SK-N-SH treated with all-trans-retinoic acid at 6 μM for 48 hours (cell line): Measurements from ENCODE around the gene ADCK1.
A peak's percentile ranks its signal among the peaks of the same experiment; 100 is the strongest.

Experiments used
- ATAC-seq: fragments of 200-7000 bp; cut with Tn5 transposase; 3 replicates; pipeline ENCODE4 v1.9.1; 2020; ENCODE audit warnings: mild to moderate bottlenecking, moderate library complexity
- ARNTL ChIP-seq: fragments of 450-650 bp; formaldehyde crosslinking; IDR thresholded peaks from 2 replicates; pipeline ENCODE4 v1.5.0; 2020; ENCODE audit warnings: low read depth, mild to moderate bottlenecking, moderate library complexity, borderline replicate concordance
- BACH2 ChIP-seq: fragments of 250-450 bp; sonication (Bioruptor Pico); IDR thresholded peaks from 2 replicates; pipeline ENCODE4 v1.9.0; 2021; ENCODE audit warnings: mild to moderate bottlenecking, borderline replicate concordance
- CSDC2 ChIP-seq: fragments of 250-450 bp; sonication (Bioruptor Pico); IDR thresholded peaks from 2 replicates; pipeline ENCODE4 v1.5.0; 2020; ENCODE audit warnings: mild to moderate bottlenecking, moderate library complexity
- ESRRG ChIP-seq: fragments of 250-450 bp; sonication (Bioruptor Pico); IDR thresholded peaks from 2 replicates; pipeline ENCODE4 v1.6.1; 2021; ENCODE audit warnings: mild to moderate bottlenecking
- ISL1 ChIP-seq: fragments of 250-450 bp; sonication (Bioruptor Pico); IDR thresholded peaks from 2 replicates; pipeline ENCODE4 v2.1.2; 2022; ENCODE audit warnings: mild to moderate bottlenecking, moderate library complexity
- OSR1 ChIP-seq: fragments of 250-450 bp; sonication (Bioruptor Pico); IDR thresholded peaks from 2 replicates; pipeline ENCODE4 v1.8.0; 2022; ENCODE audit warnings: moderate library complexity, mild to moderate bottlenecking, inconsistent platforms
- PPARA ChIP-seq: fragments of 250-450 bp; sonication (Bioruptor Pico); IDR thresholded peaks from 2 replicates; pipeline ENCODE4 v1.5.0; 2020; ENCODE audit warnings: mild to moderate bottlenecking, borderline replicate concordance
- RARB ChIP-seq: fragments of 250-450 bp; sonication (Bioruptor Pico); IDR thresholded peaks from 2 replicates; pipeline ENCODE4 v1.8.0; 2021; ENCODE audit warnings: mild to moderate bottlenecking, moderate library complexity
- SNAI2 ChIP-seq: fragments of 250-450 bp; sonication (Bioruptor Pico); IDR thresholded peaks from 2 replicates; pipeline ENCODE4 v1.5.0; 2020; ENCODE audit warnings: mild to moderate bottlenecking, moderate library complexity
- TCF4 ChIP-seq: fragments of 250-450 bp; sonication (Bioruptor Pico); IDR thresholded peaks from 2 replicates; pipeline ENCODE4 v1.8.0; 2021; ENCODE audit warnings: mild to moderate bottlenecking, moderate library complexity, borderline replicate concordance
- TOX ChIP-seq: fragments of 250-450 bp; sonication (Bioruptor Pico); IDR thresholded peaks from 2 replicates; pipeline ENCODE4 v1.8.0; 2021; ENCODE audit warnings: mild to moderate bottlenecking, moderate library complexity, borderline replicate concordance
- ZC3H10 ChIP-seq: fragments of 250-450 bp; sonication (Bioruptor Pico); IDR thresholded peaks from 2 replicates; pipeline ENCODE4 v1.5.1; 2021; ENCODE audit warnings: mild to moderate bottlenecking, moderate library complexity
- ZFP3 ChIP-seq: fragments of 250-450 bp; sonication (Bioruptor Pico); IDR thresholded peaks from 2 replicates; pipeline ENCODE4 v1.5.0; 2020; ENCODE audit warnings: mild to moderate bottlenecking, moderate library complexity
- ZFP30 ChIP-seq: fragments of 450-650 bp; formaldehyde crosslinking; IDR thresholded peaks from 2 replicates; pipeline ENCODE4 v1.5.0; 2022; ENCODE audit warnings: mild to moderate bottlenecking, moderate library complexity
- ZNF565 ChIP-seq: fragments of 450-650 bp; formaldehyde crosslinking; conservative IDR thresholded peaks from 2 replicates; pipeline ENCODE4 v1.5.0; 2020; ENCODE audit warnings: low read depth, mild to moderate bottlenecking, moderate library complexity
- ZNF70 ChIP-seq: fragments of 450-650 bp; formaldehyde crosslinking; IDR thresholded peaks from 2 replicates; pipeline ENCODE4 v1.5.0; 2020; ENCODE audit warnings: mild to moderate bottlenecking, moderate library complexity
- ZNF8 ChIP-seq: fragments of 450-650 bp; formaldehyde crosslinking; IDR thresholded peaks from 2 replicates; pipeline ENCODE4 v1.5.0; 2020; ENCODE audit warnings: mild to moderate bottlenecking, moderate library complexity
- TF ChIP-seq, protein P1 (sequence below): fragments of 250-450 bp; sonication (Bioruptor Pico); IDR thresholded peaks from 2 replicates; pipeline ENCODE4 v1.5.1; 2021; ENCODE audit warnings: mild to moderate bottlenecking, moderate library complexity
- TF ChIP-seq, protein P2 (sequence below): fragments of 250-450 bp; sonication (Bioruptor Pico); IDR thresholded peaks from 2 replicates; pipeline ENCODE4 v1.5.1; 2020; ENCODE audit warnings: low read depth, mild to moderate bottlenecking, moderate library complexity
- TF ChIP-seq, protein P3 (sequence below): fragments of 250-450 bp; sonication (Bioruptor Pico); IDR thresholded peaks from 2 replicates; pipeline ENCODE4 v1.8.0; 2020; ENCODE audit warnings: mild to moderate bottlenecking, moderate library complexity, borderline replicate concordance
- TF ChIP-seq, protein P4 (sequence below): fragments of 250-450 bp; sonication (Bioruptor Pico); IDR thresholded peaks from 2 replicates; pipeline ENCODE4 v1.5.0; 2020; ENCODE audit warnings: mild to moderate bottlenecking, moderate library complexity

The ADCK1 gene

DNA sequence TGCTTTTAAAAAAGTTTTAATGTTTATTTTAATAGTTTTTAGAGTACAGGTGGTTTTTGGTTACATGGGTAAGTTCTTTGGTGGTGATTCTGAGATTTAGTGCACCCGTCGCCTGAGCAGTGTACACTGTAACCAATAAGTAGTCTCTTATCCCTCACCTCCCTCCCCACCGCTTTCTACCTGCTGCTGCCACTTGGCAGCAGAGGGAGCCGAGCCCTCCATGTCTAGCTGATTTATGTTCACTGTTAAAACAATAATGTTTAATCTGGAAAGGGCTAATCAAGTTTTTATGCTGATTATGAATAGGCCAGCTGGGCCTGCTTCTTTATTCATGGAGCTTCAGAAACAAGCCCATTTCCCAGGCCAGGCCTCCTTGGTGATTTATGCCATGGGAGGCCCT, 73.1 kb downstream of the ADCK1 start:
- ATAC-seq, result no peak
- TF ChIP-seq TCF4, result no peak
- TF ChIP-seq OSR1 (CRISPR knock-in tag), result no peak
- TF ChIP-seq CSDC2 (CRISPR knock-in tag), result no peak
- TF ChIP-seq ARNTL (CRISPR knock-in tag), result no peak
- no peak for TF ChIP-seq ZNF70 (CRISPR knock-in tag)

DNA sequence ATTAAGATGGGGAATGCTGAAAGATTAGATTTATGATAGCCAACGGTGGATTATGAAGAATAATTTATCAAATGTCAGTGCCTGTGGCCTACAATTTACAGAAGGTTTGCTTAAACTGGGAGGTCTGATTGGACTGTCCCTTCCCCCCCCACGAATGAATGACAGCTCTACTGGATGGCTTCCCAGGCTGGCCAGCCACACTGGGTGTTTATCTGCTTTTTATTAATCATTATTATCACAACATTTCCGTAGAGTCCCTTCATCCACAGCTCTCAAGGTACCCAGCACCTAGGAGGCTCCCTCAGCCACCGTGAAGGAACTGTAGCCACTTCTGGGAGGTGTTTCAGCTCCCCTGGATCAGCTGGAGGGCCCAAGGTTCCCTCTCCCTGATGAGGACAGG, 78.9 kb downstream of the ADCK1 start:
- no peak for TF ChIP-seq TOX (CRISPR knock-in tag)
- TF ChIP-seq ZFP3 (CRISPR knock-in tag), result no peak
- TF ChIP-seq, protein P1, sequence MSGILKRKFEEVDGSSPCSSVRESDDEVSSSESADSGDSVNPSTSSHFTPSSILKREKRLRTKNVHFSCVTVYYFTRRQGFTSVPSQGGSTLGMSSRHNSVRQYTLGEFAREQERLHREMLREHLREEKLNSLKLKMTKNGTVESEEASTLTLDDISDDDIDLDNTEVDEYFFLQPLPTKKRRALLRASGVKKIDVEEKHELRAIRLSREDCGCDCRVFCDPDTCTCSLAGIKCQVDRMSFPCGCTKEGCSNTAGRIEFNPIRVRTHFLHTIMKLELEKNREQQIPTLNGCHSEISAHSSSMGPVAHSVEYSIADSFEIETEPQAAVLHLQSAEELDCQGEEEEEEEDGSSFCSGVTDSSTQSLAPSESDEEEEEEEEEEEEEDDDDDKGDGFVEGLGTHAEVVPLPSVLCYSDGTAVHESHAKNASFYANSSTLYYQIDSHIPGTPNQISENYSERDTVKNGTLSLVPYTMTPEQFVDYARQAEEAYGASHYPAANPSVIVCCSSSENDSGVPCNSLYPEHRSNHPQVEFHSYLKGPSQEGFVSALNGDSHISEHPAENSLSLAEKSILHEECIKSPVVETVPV (CRISPR knock-in tag), result no peak
- no peak for TF ChIP-seq ZNF565 (CRISPR knock-in tag)
- no peak for TF ChIP-seq ZNF8 (CRISPR knock-in tag)
- TF ChIP-seq, protein P2, sequence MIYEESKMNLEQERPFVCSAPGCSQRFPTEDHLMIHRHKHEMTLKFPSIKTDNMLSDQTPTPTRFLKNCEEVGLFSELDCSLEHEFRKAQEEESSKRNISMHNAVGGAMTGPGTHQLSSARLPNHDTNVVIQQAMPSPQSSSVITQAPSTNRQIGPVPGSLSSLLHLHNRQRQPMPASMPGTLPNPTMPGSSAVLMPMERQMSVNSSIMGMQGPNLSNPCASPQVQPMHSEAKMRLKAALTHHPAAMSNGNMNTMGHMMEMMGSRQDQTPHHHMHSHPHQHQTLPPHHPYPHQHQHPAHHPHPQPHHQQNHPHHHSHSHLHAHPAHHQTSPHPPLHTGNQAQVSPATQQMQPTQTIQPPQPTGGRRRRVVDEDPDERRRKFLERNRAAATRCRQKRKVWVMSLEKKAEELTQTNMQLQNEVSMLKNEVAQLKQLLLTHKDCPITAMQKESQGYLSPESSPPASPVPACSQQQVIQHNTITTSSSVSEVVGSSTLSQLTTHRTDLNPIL, result no peak
- TF ChIP-seq ISL1 (CRISPR knock-in tag), result no peak
- TF ChIP-seq ZNF70 (CRISPR knock-in tag), result no peak
- no peak for TF ChIP-seq PPARA (CRISPR knock-in tag)
- TF ChIP-seq, protein P3, sequence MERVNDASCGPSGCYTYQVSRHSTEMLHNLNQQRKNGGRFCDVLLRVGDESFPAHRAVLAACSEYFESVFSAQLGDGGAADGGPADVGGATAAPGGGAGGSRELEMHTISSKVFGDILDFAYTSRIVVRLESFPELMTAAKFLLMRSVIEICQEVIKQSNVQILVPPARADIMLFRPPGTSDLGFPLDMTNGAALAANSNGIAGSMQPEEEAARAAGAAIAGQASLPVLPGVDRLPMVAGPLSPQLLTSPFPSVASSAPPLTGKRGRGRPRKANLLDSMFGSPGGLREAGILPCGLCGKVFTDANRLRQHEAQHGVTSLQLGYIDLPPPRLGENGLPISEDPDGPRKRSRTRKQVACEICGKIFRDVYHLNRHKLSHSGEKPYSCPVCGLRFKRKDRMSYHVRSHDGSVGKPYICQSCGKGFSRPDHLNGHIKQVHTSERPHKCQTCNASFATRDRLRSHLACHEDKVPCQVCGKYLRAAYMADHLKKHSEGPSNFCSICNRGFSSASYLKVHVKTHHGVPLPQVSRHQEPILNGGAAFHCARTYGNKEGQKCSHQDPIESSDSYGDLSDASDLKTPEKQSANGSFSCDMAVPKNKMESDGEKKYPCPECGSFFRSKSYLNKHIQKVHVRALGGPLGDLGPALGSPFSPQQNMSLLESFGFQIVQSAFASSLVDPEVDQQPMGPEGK (CRISPR knock-in tag), result no peak
- no peak for TF ChIP-seq BACH2
- no peak for ATAC-seq

DNA sequence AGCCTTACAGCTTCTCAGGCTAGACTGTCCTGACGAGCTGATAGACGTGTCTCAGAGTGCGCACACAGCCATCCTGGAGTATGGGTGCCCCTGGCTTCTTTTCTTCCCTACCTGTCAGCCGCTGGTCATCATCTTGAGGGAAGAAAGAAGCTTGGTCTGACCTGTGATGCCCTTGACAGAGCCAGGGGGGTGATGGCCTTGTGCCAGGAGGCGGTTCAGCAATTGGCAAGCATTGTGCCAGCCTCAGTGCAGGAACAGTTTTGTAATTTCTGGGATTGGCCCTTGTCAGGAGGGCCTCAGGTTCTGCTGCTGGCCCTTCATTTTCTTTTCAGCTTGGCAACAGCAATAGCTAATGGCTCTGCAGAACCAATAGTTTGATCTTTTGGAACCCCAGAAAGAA, 80.1 kb downstream of the ADCK1 start:
- TF ChIP-seq ZNF565 (CRISPR knock-in tag), result no peak
- TF ChIP-seq RARB (CRISPR knock-in tag), result no peak
- TF ChIP-seq SNAI2, result no peak
- no peak for TF ChIP-seq ZNF70 (CRISPR knock-in tag)
- TF ChIP-seq ZFP30 (CRISPR knock-in tag), result no peak
- TF ChIP-seq ARNTL (CRISPR knock-in tag), result no peak
- no peak for TF ChIP-seq ZC3H10
- TF ChIP-seq, protein P4, sequence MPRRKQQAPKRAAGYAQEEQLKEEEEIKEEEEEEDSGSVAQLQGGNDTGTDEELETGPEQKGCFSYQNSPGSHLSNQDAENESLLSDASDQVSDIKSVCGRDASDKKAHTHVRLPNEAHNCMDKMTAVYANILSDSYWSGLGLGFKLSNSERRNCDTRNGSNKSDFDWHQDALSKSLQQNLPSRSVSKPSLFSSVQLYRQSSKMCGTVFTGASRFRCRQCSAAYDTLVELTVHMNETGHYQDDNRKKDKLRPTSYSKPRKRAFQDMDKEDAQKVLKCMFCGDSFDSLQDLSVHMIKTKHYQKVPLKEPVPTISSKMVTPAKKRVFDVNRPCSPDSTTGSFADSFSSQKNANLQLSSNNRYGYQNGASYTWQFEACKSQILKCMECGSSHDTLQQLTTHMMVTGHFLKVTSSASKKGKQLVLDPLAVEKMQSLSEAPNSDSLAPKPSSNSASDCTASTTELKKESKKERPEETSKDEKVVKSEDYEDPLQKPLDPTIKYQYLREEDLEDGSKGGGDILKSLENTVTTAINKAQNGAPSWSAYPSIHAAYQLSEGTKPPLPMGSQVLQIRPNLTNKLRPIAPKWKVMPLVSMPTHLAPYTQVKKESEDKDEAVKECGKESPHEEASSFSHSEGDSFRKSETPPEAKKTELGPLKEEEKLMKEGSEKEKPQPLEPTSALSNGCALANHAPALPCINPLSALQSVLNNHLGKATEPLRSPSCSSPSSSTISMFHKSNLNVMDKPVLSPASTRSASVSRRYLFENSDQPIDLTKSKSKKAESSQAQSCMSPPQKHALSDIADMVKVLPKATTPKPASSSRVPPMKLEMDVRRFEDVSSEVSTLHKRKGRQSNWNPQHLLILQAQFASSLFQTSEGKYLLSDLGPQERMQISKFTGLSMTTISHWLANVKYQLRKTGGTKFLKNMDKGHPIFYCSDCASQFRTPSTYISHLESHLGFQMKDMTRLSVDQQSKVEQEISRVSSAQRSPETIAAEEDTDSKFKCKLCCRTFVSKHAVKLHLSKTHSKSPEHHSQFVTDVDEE (CRISPR knock-in tag), result no peak
- TF ChIP-seq, protein P2, result no peak
- no peak for TF ChIP-seq ZFP3 (CRISPR knock-in tag)
- TF ChIP-seq TCF4, result no peak
- no peak for ATAC-seq

DNA sequence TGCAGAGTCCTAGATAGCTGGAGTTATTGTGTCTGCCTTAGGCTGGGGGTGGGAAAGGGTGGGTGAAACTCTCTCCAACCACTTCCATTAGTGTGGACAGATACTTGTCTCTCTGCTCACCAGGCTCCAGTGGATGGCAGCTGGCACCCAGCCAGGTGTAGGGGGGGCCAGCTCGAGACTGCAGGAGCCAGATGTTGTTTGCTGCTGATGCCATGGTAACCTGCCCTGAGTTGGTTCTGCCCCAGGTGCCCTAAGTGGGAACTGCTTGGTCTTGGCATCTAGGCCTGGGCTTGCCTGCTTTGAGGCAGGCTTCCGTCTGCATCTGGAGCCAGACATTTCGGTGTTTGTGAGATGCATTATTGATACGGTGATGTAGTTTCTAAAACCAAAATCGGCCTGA, 82.2 kb downstream of the ADCK1 start:
- TF ChIP-seq TCF4, result peak; percentile 76; the same call in 1 of the 2 replicates
- 0 out of 2 replicates have a peak, but pooled peaks have one; percentile 17 for TF ChIP-seq ZNF8 (CRISPR knock-in tag)
- no peak for TF ChIP-seq RARB (CRISPR knock-in tag)
- no peak for TF ChIP-seq ESRRG (CRISPR knock-in tag)
- TF ChIP-seq ISL1 (CRISPR knock-in tag), result no peak
- TF ChIP-seq, all 23 proteins: peak for 2
- ATAC-seq, result peak; percentile 75
